Stromal cell of bone marrow (primary cell): ENCODE data around the gene CACFD1.

Experiments used
- DNase-seq: peaks from one replicate; pipeline ENCODE4 v3.0.0-alpha.2; 2012; ENCODE audit warnings: low read depth

CACFD1 gene

DNA sequence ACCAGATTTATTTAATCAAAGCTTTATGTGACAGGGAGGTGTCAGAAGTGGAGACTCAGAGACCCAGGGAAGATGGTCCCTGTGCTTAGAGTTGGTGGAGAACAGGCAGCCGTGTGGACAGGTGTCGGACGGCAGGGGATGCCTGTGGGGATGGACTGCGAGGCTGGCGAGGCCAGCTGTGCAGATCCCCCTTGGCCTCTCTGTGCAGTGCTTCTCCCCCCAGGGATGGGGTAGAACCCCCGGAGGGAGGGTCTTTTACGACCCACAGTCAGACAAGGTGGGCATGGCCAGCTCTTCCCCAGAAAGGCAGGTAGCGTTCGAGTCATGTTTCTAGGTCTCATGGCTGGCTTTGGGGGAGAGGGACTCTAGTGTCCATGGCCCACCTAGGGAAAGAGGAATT lies 23.8 kb downstream of the CACFD1 start:
- no peak for DNase-seq

DNA sequence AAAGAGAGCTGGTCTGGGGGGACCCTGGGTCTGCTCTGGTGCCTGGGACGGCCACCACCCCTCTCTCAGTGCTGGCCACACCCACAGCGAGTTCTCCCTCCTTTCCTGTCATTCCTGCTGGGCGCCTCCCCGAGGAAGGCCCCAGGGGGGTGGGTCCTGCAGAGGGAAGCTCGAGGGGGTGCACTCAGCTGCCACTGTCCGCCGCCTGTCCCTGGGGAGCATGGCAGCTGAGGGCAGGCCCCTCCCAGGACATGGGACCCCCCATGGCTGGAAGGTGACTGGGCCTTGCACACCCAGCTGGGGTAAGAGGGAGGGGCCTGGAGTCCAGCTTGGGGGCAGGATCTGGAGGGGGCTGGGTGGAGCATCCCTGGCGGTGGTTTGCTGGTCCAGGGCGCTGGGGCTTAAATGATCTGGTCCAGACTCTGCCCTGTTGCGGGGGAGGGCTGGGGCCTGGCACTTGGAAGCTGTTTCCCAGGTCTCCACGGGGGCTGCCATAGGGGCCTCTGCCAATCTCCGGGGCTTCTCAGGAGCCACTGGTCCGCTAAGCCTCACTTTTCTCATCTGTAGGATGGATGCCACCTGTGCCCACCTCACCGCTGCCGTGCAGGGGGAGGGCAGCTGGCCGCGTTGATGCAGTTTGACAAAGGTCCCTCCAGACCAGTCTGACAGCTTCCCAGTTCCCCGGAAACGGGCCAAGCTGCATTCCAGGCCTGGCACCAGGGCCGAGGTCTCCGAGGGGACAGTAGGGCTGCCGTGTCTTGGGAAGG lies 25.1 kb downstream of the CACFD1 start:
- DNase-seq = no peak

DNA sequence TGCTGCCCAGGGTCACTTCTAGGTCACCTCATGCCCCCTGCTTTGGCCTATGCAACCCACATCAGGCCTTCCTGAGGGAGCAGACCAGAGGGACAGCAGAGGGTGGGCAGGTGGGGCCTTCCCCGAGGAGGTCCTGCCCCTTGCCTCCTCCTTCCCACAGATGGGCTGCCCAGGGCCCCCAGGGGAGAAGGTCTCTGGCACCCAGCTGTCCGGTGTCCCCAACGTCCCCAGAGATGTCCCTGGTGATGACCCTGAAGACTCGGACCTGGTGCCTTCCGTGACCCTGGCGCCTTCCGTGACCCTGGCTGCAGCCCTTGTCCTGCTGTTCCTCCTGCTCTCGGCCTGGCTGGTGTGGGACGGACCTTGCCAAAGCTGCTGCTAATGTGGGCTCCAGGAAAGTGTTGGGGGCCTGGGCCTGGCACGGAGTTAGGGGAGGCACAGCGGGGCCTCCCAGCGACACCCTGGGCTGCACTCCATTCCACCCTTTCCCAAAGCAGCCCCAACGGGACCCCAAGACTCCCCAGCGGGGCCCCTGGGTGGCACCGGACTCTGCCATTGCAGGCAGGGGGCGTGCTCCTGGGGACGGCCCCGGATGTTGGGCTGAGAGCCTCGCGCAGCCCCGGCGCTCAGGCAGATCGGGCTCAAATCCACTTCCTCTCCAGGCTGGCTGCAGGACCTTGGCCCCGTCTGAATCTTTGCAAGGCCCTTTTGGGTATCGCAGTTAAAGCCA lies 25.9 kb downstream of the CACFD1 start:
- DNase-seq = no peak

DNA sequence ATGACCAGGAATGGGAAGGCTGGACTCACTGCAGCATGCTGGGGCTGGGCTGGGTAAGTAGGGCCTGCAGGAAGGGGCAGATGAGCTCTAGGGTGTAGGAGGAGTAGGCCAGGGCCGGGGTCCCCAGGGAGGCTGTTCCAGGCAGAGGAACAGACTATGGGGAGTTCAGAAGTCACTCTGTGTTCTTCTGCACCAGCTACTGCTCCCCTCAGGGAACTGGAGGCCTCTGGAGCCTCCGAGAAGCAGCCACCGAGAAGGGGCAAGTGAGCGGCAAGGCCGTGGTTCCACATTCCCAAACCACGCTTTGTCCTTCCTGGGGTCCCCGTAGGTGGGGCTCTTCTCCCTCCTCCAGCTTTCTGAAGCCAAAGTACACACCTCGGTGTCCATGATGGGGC lies 27.6 kb downstream of the CACFD1 start:
- no peak for DNase-seq

DNA sequence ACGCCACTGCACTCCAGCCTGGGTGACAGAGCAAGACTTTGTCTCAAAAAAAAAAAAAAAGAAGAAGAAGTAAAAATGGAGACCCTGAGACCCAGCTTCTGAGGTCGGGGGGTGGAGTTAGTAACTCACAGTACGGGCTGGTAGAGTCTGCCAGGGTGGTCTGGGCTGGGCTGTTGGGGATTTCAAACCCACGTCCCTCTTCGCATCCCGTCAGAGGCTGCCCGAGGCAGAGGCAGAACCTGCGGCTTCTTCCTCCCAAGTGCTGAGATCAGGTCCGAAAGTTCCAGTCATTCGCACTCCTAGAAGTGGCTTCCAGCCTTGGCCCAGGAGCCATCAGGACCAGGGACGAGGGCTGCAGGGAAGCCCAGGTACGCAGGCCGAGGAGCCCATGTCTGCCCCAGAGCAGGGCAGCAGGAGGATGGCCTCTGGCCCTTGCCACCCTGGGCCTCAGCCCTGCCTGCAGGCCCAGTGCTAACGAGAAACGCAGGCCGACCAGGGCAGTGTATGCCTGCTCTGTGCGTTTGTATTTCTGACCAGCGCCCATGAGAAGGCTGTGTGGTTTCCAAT lies 29.0 kb downstream of the CACFD1 start:
- no peak for DNase-seq

DNA sequence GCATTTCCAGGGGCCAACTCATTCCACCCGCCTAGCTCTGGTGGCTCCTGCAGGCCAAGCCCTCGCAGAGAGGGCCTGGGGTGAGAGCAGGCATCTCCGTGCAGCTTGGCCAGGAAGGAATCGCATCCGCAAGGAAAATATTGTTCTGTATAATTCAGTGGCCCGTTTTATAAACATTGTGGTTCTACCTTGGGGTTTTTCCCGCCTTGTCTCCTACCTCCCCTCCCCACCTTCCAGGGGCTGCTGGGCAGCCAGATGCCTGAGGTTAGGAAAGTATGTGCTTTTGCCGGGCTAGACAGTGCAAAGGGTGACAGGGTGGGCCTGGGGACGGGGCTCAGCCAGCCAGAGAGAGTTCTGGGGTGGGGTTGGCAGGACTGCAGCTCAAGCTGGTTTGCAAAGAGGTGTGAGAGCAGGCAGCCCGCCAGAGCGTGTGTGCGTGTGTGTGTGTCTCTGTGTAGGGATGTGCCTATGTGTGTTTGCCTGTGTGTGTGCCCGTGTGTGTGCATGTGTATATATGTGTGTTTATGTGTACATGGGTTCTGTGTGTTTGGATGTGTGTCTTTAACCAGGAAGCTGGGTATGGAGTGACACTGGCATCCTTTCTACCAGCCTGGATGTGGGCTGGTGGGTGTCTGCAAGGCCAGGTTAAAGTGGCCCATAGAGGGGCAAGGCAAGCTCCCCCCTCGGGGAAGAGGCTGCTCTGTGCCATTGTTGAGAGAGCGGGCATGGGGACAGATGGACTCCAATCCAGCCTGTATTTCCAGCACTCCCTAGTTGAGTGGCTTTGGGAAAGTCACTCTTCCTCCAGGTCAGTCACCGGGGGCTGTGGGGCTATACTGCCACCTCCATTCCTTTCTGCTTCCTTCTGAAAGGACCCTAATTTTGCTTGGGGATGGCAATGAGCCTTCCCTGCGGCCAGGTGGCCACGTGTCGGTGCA lies 29.7 kb downstream of the CACFD1 start:
- DNase-seq = no peak

DNA sequence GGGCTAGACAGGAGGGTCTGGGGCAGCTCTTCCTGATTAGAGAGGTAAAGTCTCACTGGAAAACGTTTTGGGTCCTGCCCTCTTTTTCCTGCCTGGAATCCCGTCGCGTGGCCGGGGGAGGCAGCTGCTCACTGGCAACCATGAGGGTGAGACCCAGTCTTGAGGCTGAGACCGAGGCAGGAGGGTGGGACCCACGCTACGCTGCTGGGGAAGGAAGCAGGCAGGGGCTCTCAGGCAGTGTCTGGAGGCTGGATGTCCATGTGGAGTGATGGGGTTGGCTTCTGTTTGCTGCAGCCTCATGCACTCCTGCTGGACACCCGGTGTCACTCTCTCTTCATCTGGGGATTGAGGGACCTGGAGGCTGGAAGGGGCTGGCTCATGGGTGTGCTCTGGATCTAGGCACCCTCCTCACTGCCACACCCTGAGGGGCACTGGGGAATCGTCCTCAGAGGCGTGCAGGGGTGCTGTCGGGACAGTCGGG lies 30.5 kb downstream of the CACFD1 start:
- DNase-seq = no peak

DNA sequence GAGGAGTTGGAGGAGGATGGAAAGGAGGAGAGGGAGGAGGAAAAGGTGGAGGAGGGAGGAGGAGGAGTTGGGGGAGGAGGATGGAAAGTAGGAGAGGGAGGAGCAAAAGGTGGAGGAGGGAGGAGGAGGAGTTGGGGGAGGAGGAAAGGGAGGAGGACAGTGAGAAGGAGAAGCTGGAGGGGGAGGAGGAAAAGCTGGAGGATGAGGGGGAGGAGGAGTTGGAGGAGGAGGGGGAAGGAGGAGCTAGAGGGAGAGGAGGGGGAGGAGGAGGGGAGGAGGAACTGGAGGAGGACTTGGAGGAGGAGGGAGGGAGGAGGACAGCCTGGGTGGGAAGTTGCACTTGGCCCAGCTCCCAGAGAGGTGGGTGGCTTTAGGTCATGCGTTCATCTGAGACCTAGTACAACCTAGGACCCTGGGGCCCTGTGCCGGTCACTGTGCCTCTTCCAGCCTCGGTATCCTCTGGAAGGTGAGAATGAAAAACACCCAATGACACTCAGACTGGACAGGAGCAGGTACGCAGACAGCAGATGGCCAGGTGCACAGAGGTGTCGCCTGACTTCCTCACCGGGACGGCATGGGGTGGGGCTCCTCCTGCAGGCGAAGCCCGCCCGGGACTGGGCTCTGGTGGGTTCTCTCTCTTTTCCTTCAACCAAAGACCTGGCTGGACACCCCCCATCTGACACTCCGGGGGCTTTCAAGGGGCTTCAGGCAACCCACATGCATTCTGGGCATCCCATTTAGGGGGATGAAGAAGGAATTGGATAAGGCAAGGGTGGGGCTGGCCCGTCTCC lies 31.3 kb downstream of the CACFD1 start:
- DNase-seq = no peak

DNA sequence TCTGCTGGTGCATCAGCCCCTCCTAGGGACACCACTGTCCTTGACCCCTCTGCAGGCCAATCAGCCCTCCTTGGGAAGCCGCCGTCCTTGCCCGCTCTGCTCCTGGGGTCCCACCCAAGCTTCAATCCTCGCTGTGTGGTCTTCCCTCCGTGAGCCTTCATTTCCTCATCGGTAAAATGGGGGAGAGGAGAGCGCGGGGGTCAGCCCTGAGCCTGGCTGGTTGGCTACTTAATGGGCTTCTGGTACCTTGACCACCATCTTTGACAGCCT lies 31.8 kb downstream of the CACFD1 start:
- no peak for DNase-seq

DNA sequence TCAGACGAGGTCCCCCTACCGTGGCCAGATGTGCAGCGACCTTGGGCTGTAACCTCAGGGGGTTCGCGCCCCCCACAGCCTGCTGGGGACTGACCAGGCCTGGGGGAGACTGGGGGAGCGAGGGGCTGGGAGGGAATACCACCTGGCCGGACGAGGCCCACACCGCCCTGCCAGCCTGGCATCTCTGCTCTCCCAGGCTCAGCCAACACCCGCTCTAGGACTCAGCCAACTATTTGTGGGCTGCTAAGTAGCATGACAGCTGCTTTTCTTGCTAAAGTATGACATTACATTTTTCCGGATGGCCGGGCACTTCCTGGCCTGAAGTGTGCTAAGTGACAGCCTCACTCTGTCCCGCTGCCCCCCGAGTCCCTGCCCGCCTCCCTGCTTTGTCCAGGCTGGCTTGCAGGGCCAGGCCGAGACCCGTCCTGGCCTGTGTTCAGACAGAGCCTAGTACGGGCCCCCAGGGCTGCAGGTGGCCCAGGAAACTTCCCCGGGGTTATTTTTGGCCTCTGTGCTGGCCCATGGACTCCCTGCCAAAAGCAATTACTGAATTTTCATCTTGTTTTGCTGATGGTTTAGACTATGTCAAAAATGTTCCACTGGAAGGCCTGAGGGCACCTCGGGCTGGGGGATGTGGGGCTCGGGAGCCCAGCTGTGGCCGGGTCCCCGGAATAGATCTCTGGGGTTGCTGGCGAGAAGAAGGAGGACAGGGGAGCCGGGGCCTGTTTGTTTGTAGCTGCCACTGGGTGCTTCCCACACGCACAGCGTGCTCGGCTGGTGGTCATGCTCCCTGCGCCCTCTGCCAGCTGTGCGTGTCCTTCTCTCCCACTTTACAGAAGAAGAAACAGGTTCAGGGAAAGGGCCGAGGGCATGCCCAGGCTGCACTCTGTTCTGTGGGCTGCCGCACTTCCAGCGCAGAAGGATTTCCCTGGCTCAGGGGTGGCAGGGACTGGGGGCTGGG lies 32.6 kb downstream of the CACFD1 start:
- DNase-seq = no peak

DNA sequence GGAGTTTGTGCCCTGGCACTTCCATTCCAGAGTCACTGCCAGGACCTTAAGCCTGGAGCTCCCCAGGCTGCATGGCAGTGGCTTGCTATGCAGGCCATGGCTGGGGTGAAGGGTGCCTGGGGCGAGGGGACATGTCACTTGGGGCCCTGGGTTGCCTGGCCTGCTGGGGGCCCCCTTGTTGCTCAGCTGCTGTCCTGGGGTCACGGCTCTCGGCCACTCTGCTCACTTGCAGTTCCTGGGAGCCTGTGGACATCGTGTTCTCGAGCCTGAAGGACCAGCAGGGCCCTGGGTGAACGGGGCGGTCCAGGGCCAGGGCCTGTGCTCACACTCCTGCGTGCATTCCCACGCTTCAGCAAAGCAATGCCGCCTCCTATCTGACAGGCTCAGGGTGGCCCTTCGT lies 33.6 kb downstream of the CACFD1 start:
- no peak for DNase-seq

DNA sequence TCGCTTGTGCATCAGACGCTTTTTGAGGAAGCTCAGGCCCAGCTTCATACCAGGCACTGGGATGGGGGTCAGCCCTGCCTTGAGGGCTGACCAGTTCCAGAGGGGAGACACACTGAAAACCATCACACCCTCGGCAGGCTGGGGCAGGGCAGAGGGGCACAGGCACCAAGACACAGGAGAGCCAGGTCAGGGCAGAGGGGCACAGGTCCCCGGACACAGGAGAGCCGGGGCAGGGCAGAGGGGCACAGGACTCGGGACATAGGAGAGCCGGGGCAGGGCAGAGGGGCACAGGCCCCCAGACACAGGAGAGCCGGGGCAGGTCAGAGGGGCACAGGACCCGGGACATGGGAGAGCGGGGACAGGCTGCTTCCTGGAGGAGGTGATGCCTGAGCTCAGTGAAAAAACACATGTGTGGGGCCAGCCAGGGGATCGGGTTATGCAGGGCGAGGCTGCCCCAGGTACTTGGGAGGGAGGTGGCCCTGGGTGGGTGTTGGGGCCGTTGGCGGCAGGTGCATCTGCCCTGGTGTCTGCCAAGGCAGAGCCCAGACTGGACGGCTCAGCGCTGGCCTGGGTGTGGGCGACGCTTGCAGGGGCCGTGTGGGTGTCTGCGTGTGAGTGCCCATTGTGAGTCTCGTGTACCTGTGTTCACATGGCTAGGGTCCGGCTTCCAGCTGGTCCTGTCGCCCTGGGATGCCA lies 34.2 kb downstream of the CACFD1 start:
- DNase-seq = no peak

DNA sequence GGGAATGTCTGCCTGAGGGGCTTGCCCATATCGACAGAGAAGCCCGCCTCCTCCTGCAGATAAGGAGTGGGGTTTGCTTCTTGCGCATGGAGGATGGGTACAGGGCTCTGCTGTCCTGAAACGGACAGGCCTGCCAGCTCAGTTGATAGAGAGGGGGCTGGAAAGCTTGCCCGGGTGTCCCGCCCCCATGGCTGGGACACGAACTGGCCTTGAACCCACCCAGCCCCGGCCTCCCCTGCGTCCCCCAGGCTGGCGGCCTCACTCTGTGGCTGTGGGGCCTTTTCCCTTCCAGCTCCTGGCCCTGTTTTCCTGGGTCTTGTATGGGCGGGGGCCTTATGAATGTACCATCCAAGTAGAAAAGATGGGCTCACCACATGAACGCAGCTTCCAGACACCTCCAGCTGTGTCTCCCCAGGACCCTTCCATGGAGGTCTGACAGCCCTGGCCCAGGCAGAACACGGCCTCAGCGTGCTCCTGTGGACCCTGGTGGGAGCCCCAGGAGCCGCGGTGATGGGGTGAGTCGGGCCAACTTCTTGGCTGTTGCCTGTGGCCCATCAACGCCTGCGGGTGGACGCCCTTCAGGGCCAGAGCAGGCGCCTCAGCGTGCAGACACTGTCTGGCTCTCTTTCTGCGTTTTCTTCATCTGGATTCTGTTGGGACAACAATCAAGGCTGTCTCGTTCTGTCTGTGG lies 35.0 kb downstream of the CACFD1 start:
- DNase-seq = no peak

DNA sequence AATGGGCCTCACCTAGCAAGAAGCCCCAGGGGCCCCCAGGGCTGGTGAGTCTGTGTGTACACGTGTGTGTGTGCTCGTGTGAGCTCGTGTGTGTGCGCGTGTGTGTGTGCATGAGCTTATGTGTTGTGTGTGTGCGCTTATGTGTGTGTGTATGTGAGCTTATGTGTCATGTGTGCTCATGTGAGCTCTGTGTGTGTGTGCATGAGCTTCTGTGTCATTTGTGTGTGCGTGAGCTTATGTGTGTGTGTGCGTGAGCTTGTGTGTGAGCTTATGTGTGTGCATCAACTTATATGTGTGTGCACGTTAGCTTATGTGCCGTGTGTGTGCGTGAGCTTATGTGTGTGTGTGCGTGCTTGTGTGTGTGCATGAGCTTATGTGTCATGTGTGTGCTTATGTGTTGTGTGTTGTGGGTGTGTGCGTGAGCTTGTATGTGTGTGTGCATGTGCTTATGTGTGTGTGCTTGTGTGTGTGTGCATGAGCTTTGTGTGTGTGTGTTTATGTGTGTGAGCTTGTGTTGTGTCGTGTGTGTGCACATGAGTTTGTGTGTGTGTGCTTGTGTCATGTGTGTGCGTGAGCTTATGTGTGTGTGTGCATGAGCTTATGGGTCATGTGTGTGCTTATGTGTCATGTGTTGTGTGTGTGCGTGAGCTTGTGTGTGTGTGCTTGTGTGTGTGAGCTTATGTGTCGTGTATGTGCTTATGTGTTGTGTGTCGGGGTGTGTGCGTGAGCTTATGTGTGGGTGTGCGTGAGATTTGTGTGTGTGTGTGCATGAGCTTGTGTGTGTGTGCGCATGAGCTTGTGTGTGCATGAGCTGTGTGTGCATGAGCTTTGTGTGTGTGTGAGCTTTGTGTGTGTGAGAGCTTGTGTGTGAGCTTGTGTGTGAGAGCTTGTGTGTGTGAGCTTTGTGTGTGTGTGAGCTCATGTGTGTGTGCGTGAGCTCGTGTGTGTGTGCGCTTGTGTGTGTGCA lies 35.8 kb downstream of the CACFD1 start:
- DNase-seq = no peak

DNA sequence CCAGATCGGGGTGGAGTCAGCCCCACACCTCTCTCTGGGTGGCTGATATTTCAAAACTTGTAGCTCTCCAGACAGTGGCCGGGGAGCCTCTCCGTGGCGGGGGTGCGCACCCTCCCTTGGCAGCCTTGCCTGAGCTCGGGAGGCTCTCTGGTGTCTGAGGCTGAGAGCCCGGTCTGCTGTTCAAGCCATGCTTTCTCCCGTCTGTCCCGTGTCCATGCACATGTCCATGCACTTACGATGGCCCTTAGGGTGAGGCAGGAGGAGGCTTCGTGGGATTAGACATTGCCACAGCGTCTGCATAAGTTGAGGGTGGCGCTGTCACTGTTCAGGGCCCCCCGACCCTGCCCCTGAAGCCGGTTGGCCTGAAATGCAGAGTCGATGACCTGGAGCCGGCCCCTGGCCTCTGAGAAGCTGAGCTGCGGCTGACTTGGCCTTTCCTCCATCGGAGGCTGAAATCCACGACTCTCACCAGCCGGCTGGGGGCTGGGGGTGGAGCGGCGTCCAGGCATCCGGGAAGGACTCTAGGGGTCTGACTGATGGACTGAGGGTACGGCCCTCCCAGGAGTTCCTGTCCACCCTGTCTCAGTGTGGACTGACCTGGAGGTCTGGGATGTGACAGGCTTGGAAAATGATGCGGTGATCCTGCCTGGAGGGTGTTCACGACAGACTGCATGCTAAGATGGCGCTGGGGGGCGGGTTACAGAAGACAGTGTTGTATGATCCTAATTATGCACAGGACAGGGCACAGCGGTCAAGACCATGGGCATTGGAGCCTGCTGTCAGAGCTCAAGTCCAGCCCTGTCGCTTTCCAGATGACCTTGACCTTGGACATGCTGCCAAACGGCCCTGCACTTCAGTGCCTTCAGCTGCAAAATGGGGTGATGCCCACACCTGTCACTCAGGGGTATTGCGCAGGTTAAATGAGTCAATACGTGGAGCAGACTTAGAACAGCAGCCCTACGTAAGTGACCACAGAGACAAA lies 37.4 kb downstream of the CACFD1 start:
- no peak for DNase-seq

DNA sequence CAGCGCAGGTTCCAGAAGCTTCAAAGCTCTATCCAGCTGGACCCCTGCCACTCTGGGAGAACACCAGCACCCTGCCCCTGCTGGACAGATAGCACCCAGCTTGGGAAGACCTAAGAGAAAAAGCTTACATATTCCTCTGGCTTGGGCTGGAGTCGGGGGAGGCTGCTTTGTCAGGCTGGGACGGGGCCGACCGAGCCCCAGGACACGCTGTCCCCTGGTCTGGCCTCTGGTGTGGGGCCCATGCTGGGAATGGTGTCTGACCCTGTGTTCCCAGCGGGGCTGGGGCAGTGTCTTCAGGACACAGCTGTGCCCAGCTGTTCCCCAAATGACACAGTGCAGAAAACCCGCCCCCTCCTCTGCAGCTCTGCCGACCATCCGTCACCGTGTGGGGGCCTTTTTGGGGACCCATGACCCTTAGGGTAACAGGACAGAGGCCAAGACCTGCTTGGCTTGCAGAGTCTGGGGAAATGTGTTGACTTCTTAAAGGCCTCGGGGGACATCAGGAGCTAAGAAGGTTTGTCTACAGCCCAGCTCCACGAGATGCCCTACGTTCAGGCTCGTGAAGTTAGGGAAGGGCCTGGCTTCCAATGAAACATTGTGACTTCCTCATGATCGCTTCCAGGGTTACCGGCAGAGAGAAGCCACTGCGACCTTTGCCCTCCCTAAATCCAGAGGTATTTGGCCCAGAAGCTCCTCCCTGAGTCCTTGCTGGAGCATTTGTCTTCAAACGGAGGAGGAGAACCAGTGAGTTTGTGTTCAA lies 39.5 kb downstream of the CACFD1 start:
- no peak for DNase-seq
